GM19463 (cell line): ENCODE data around the gene KCNQ1OT1.

Experiments used
- ATAC-seq: cut with Tn5 transposase; IDR thresholded peaks from one replicate; pipeline ENCODE4 v1.9.1; 2021; ENCODE audit warnings: mild to moderate bottlenecking, moderate library complexity; ENCODE audit not compliant: unreplicated experiment

The KCNQ1OT1 gene

GRCh38 chr11:2584812-2585565 lies 114.8 kb downstream of the KCNQ1OT1 start:
- ATAC-seq: no peak

- no peak for ATAC-seq
Measured at GRCh38 chr11:2584434-2584811, 115.4 kb downstream of the KCNQ1OT1 start.

GRCh38 chr11:2583605-2583958 lies 116.2 kb downstream of the KCNQ1OT1 start:
- ATAC-seq: no peak

GRCh38 chr11:2582946-2583604 lies 116.7 kb downstream of the KCNQ1OT1 start:
- no peak for ATAC-seq

GRCh38 chr11:2582351-2582945 lies 117.3 kb downstream of the KCNQ1OT1 start:
- ATAC-seq: no peak

- ATAC-seq: no peak
Measured at GRCh38 chr11:2581931-2582350, 117.9 kb downstream of the KCNQ1OT1 start.

- ATAC-seq: no peak
Measured at GRCh38 chr11:2581151-2581930, 118.5 kb downstream of the KCNQ1OT1 start.

- ATAC-seq: no peak
Measured at GRCh38 chr11:2580571-2581001, 119.2 kb downstream of the KCNQ1OT1 start.

GRCh38 chr11:2580061-2580421 lies 119.8 kb downstream of the KCNQ1OT1 start:
- ATAC-seq: no peak

- ATAC-seq: no peak
Measured at GRCh38 chr11:2579315-2580060, 120.3 kb downstream of the KCNQ1OT1 start.

GRCh38 chr11:2578929-2579270 lies 120.9 kb downstream of the KCNQ1OT1 start:
- no peak for ATAC-seq

- ATAC-seq: no peak
Measured at GRCh38 chr11:2577991-2578928, 121.5 kb downstream of the KCNQ1OT1 start.

- no peak for ATAC-seq
Measured at GRCh38 chr11:2577031-2577990, 122.5 kb downstream of the KCNQ1OT1 start.

- no peak for ATAC-seq
Measured at GRCh38 chr11:2576549-2576948, 123.2 kb downstream of the KCNQ1OT1 start.

GRCh38 chr11:2576111-2576510 lies 123.7 kb downstream of the KCNQ1OT1 start:
- no peak for ATAC-seq

- no peak for ATAC-seq
Measured at GRCh38 chr11:2575591-2576051, 124.2 kb downstream of the KCNQ1OT1 start.

- ATAC-seq: no peak
Measured at GRCh38 chr11:2574553-2575535, 125.0 kb downstream of the KCNQ1OT1 start.
